KMS-11 (cell line): Measurements from ENCODE around the gene CCSER2.
"Not testable (repeated sequence)": the region's sequence is repeated elsewhere in the genome, so short reads cannot be mapped to it uniquely, and the experiment has no call there.

Experiments used
- H2AFZ ChIP-seq: fragments of 200-600 bp; sonication (generic); 2 replicates; pipeline ENCODE4 v1.6.1; 2016; ENCODE audit warnings: antibody characterized with exemption, mixed run types, low read depth
- H3K27ac ChIP-seq: fragments of 200-600 bp; sonication (generic); 2 replicates; pipeline ENCODE4 v1.6.1; 2016; ENCODE audit warnings: mild to moderate bottlenecking, mixed run types
- H3K27me3 ChIP-seq: fragments of 200-600 bp; sonication (generic); 2 replicates; pipeline ENCODE4 v1.6.1; 2017; ENCODE audit warnings: mild to moderate bottlenecking, low read depth, mixed run types, moderate library complexity; ENCODE audit not compliant: insufficient read depth
- H3K36me3 ChIP-seq: fragments of 200-600 bp; sonication (generic); 2 replicates; pipeline ENCODE4 v1.6.1; 2017; ENCODE audit warnings: mild to moderate bottlenecking, mixed run types; ENCODE audit not compliant: insufficient read depth
- H3K4me1 ChIP-seq: fragments of 200-600 bp; sonication (generic); 2 replicates; pipeline ENCODE4 v1.6.1; 2016; ENCODE audit warnings: mild to moderate bottlenecking, low read depth, mixed run types; ENCODE audit not compliant: poor library complexity, severe bottlenecking
- H3K4me2 ChIP-seq: fragments of 200-600 bp; sonication (generic); 2 replicates; pipeline ENCODE4 v1.7.0; 2016; ENCODE audit warnings: mild to moderate bottlenecking, mixed run types
- H3K4me3 ChIP-seq: fragments of 200-600 bp; sonication (generic); IDR thresholded peaks from 2 replicates; pipeline ENCODE4 v1.6.1; 2017; ENCODE audit warnings: low read depth, low read length, mixed read lengths; ENCODE audit not compliant: insufficient read depth
- H3K79me2 ChIP-seq: fragments of 200-600 bp; sonication (generic); 2 replicates; pipeline ENCODE4 v1.6.1; 2016; ENCODE audit warnings: low read depth, mixed run types; ENCODE audit not compliant: insufficient read depth
- H3K9ac ChIP-seq: fragments of 200-600 bp; sonication (generic); 2 replicates; pipeline ENCODE4 v1.6.1; 2016; ENCODE audit warnings: mild to moderate bottlenecking, mixed run types
- H4K20me1 ChIP-seq: fragments of 200-600 bp; sonication (generic); 2 replicates; pipeline ENCODE4 v1.6.1; 2016; ENCODE audit warnings: mild to moderate bottlenecking, mixed run types; ENCODE audit not compliant: insufficient read depth
- CTCF ChIP-seq: fragments of 200-600 bp; sonication (generic); conservative IDR thresholded peaks from 2 replicates; pipeline ENCODE4 v1.6.1; 2017; ENCODE audit warnings: low read depth, mild to moderate bottlenecking, antibody characterized with exemption, low read length, moderate library complexity, mixed read lengths

Gene CCSER2

GRCh38 chr10:84328418-84329195 is at the start of gene CCSER2:
Gene CCSER2 (plus strand): TSS chr10:84328589. CDS start chr10:84371053, 42,464 bp downstream.
- peak within 1 kb of the TSS; percentile 66 for H2AFZ ChIP-seq
- peak within 1 kb of the TSS; percentile 81 for H3K4me2 ChIP-seq
- H3K4me3 ChIP-seq = no peak within 1 kb of the TSS
- peak within 1 kb of the TSS; percentile 86 for H3K27ac ChIP-seq
- peaks cover 41% of the 10 kb centered on the region for H3K4me1 ChIP-seq
- no peaks in the 10 kb centered on the region for H3K36me3 ChIP-seq
- no peak for TF ChIP-seq CTCF
- peaks cover 5% of the 10 kb centered on the region; the same call in 1 of the 2 replicates for H4K20me1 ChIP-seq
- peaks cover 38% of the 10 kb centered on the region for H3K79me2 ChIP-seq
- H3K9ac ChIP-seq = peak within 1 kb of the TSS; percentile 48
- no peaks in the 10 kb centered on the region for H3K27me3 ChIP-seq

GRCh38 chr10:84279876-84280475 is 48.4 kb upstream of the CCSER2 start:
- not testable (repeated sequence) for H3K4me1 ChIP-seq, H3K27ac ChIP-seq, H3K27me3 ChIP-seq, H4K20me1 ChIP-seq, H3K9ac ChIP-seq, H3K4me2 ChIP-seq, H3K4me3 ChIP-seq, H3K36me3 ChIP-seq, H2AFZ ChIP-seq, H3K79me2 ChIP-seq

- H3K36me3 ChIP-seq = no peaks in the 10 kb centered on the region
- no peak overlapping the region for H2AFZ ChIP-seq
- no peak for TF ChIP-seq CTCF
- no peaks in the 10 kb centered on the region for H3K27me3 ChIP-seq
- no peak overlapping the region for H3K4me3 ChIP-seq
- H3K79me2 ChIP-seq = no peaks in the 10 kb centered on the region
- H4K20me1 ChIP-seq = no peaks in the 10 kb centered on the region
- no peak overlapping the region for H3K9ac ChIP-seq
- no peak overlapping the region for H3K27ac ChIP-seq
- no peak overlapping the region for H3K4me2 ChIP-seq
- no peaks in the 10 kb centered on the region for H3K4me1 ChIP-seq
These were observed 41.7 kb upstream of the CCSER2 start for GRCh38 chr10:84286695-84287094.

- H3K9ac ChIP-seq = no peak overlapping the region
- no peaks in the 10 kb centered on the region for H3K36me3 ChIP-seq
- no peak overlapping the region for H3K27ac ChIP-seq
- no peak overlapping the region for H2AFZ ChIP-seq
- H3K4me1 ChIP-seq = peaks cover under 1% of the 10 kb centered on the region
- no peaks in the 10 kb centered on the region for H3K27me3 ChIP-seq
- no peaks in the 10 kb centered on the region for H3K79me2 ChIP-seq
- no peak overlapping the region for H3K4me2 ChIP-seq
- no peak overlapping the region for H3K4me3 ChIP-seq
- no peaks in the 10 kb centered on the region for H4K20me1 ChIP-seq
- no peak for TF ChIP-seq CTCF
These were observed 40.2 kb upstream of the CCSER2 start for GRCh38 chr10:84288151-84288550.
